ENCODE data around the gene ZCCHC7. TPM values are rescaled to one million over a fixed set of nuclear protein-coding genes. Genes with fewer than 3 reads are reported as not detected.

ZCCHC7 gene
- total and polyA plus RNA-seq, 10 of the 15 experiments (the other 5 are each of a cell fraction or from before 2014, with no cell fraction given) = 42.9 to 178 (median 53.3) TPM

DNA sequence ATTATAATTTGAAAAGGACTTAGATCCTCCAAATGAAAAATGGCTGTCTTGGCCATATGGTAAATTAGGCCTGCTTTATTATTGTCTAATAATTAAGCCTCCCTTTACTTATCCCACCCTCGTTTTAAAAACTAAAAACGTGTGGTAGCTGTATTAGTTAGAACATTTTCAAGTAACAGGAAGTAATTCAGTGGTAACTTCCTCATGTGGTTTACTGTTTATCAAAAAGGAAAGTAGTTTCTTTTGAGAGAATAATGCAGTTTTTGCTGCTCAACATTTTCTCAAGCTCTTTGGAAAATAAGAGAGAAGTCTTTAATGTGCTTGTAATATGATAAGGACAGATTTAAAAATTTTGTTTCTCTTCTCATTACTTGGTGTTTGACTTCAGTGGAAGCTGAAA is 26.0 kb downstream of the ZCCHC7 start (continued):
- TF ChIP-seq ZNF24 (IDR thresholded peaks at IDR 0.05) (no peak), TCF7 (IDR thresholded peaks at IDR 0.05; ENCODE audit: borderline replicate concordance) (0 out of 2 replicates have a peak, but pooled peaks have one; percentile 50), BRCA1 (IDR thresholded peaks at IDR 0.05; ENCODE audit: low read depth, low read length) (no peak), WRNIP1 (IDR thresholded peaks at IDR 0.05; ENCODE audit: borderline replicate concordance, low read depth, low read length) (no peak), ZNF622 (IDR thresholded peaks at IDR 0.05) (no peak), USF2 (IDR thresholded peaks at IDR 0.05; ENCODE audit: borderline replicate concordance, low read depth, low read length) (no peak), BMI1 (IDR thresholded peaks at IDR 0.05; ENCODE audit: borderline replicate concordance) (no peak), EZH2 (IDR thresholded peaks at IDR 0.05; ENCODE audit: borderline replicate concordance, control insufficient read depth, low read depth, low read length) (no peak), REST (IDR thresholded peaks at IDR 0.05; ENCODE audit: low read depth, low read length) (no peak), NFIC (IDR thresholded peaks at IDR 0.05; ENCODE audit: low read depth, low read length) (peak; percentile 87), EGR1 (IDR thresholded peaks at IDR 0.05; ENCODE audit: borderline replicate concordance in 1 of 2, low read depth in 2 of 2, low read length in 2 of 2) (no peak), POLR2AphosphoS5 (IDR thresholded peaks at IDR 0.05; ENCODE audit: low read length) (no peak), ZZZ3 (IDR thresholded peaks at IDR 0.05; ENCODE audit: control insufficient read depth, insufficient read length, low read depth) (no peak), STAT3 (IDR thresholded peaks at IDR 0.05; ENCODE audit: low read depth, low read length) (no peak), SMAD5 (IDR thresholded peaks at IDR 0.05; ENCODE audit: low read depth) (no peak)
- TF ChIP-seq, protein P1, sequence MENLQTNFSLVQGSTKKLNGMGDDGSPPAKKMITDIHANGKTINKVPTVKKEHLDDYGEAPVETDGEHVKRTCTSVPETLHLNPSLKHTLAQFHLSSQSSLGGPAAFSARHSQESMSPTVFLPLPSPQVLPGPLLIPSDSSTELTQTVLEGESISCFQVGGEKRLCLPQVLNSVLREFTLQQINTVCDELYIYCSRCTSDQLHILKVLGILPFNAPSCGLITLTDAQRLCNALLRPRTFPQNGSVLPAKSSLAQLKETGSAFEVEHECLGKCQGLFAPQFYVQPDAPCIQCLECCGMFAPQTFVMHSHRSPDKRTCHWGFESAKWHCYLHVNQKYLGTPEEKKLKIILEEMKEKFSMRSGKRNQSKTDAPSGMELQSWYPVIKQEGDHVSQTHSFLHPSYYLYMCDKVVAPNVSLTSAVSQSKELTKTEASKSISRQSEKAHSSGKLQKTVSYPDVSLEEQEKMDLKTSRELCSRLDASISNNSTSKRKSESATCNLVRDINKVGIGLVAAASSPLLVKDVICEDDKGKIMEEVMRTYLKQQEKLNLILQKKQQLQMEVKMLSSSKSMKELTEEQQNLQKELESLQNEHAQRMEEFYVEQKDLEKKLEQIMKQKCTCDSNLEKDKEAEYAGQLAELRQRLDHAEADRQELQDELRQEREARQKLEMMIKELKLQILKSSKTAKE (IDR thresholded peaks at IDR 0.05; ENCODE audit: low read depth, poor library complexity, severe bottlenecking) = peak; percentile 21
- TF ChIP-seq, protein P2, sequence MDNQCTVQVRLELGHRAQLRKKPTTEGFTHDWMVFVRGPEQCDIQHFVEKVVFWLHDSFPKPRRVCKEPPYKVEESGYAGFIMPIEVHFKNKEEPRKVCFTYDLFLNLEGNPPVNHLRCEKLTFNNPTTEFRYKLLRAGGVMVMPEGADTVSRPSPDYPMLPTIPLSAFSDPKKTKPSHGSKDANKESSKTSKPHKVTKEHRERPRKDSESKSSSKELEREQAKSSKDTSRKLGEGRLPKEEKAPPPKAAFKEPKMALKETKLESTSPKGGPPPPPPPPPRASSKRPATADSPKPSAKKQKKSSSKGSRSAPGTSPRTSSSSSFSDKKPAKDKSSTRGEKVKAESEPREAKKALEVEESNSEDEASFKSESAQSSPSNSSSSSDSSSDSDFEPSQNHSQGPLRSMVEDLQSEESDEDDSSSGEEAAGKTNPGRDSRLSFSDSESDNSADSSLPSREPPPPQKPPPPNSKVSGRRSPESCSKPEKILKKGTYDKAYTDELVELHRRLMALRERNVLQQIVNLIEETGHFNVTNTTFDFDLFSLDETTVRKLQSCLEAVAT (IDR thresholded peaks at IDR 0.05) = 0 out of 2 replicates have a peak, but pooled peaks have one; percentile 38
- TF ChIP-seq, protein P3, sequence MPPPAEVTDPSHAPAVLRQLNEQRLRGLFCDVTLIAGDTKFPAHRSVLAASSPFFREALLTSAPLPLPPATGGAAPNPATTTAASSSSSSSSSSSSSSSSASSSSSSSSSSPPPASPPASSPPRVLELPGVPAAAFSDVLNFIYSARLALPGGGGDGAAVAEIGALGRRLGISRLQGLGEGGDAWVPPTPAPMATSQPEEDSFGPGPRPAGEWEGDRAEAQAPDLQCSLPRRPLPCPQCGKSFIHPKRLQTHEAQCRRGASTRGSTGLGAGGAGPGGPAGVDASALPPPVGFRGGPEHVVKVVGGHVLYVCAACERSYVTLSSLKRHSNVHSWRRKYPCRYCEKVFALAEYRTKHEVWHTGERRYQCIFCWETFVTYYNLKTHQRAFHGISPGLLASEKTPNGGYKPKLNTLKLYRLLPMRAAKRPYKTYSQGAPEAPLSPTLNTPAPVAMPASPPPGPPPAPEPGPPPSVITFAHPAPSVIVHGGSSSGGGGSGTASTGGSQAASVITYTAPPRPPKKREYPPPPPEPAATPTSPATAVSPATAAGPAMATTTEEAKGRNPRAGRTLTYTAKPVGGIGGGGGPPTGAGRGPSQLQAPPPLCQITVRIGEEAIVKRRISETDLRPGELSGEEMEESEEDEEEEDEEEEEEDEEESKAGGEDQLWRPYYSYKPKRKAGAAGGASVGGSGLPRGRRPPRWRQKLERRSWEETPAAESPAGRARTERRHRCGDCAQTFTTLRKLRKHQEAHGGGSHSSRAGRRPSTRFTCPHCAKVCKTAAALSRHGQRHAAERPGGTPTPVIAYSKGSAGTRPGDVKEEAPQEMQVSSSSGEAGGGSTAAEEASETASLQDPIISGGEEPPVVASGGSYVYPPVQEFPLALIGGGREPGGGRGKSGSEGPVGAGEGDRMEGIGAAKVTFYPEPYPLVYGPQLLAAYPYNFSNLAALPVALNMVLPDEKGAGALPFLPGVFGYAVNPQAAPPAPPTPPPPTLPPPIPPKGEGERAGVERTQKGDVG (CRISPR knock-in tag; IDR thresholded peaks at IDR 0.05) = no peak
- TF ChIP-seq, protein P4, sequence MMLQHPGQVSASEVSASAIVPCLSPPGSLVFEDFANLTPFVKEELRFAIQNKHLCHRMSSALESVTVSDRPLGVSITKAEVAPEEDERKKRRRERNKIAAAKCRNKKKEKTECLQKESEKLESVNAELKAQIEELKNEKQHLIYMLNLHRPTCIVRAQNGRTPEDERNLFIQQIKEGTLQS (IDR thresholded peaks at IDR 0.05; ENCODE audit: borderline replicate concordance, extremely low read depth, low read depth, low read length) = no peak

Measured in GM12878 (cell line).